ENCODE data around the gene SSC5D.

- TF ChIP-seq CTCF (IDR thresholded peaks at IDR 0.05; ENCODE audit: borderline replicate concordance, extremely low read depth, low read length, poor library complexity, severe bottlenecking) (no peak), EZH2 (IDR thresholded peaks at IDR 0.05; ENCODE audit: borderline replicate concordance, low read depth, low read length, severe bottlenecking) (no peak)
Observed at GRCh38 chr19:55539090-55539984, 51.1 kb downstream of the SSC5D start.

Measured in DND-41 (cell line).